HepG2 (cell line): Measurements from ENCODE around the gene DNASE2B. TPM values are rescaled to one million over a fixed set of nuclear protein-coding genes. Genes with fewer than 3 reads are reported as not detected.

ENCODE experiments used
- ATAC-seq: fragments of 200-7000 bp; cut with Tn5 transposase; 3 replicates; pipeline ENCODE4 v1.9.1; 2020; ENCODE audit warnings: mild to moderate bottlenecking, moderate library complexity
- BruUV-seq: library from RNA; stranded (reverse); fragments of 400-500 nt; replicated peaks from 2 replicates; lab custom pipeline; 2021; lab: Mats Ljungman, UMichigan
- CTCF ChIA-PET: fragments of 300-600 bp; formaldehyde crosslinking; extraction: SDS; loops from one replicate; lab custom pipeline; 2021; ENCODE audit warnings: low total read pairs, inconsistent platforms, low intra/inter-chr PET ratio; lab: Yijun Ruan, JAX
- POLR2A ChIA-PET: fragments of 350-600 bp; sonication (Branson Sonifier 250); formaldehyde crosslinking; loops from one replicate; lab custom pipeline; 2020; ENCODE audit warnings: antibody characterized with exemption, inconsistent platforms; lab: Yijun Ruan, JAX
- DNase-seq: peaks from one replicate; pipeline ENCODE4 v3.0.0-alpha.2; 2015; ENCODE audit warnings: low spot score
- FAIRE-seq: peaks from 3 replicates; lab custom pipeline; 2011; peaks lifted over from hg19 to GRCh38; lab: Jason Lieb, UNC
- H2AFZ ChIP-seq: one replicate; pipeline ENCODE4 v1.6.1; 2011; ENCODE audit warnings: low read length, inconsistent platforms
- H3K27ac ChIP-seq: fragments of 300-600 bp; 3 replicates; pipeline ENCODE4 v1.8.0; 2011; ENCODE audit warnings: mixed run types, mild to moderate bottlenecking, mixed read lengths, low read length, inconsistent platforms; ENCODE audit not compliant: insufficient read depth; ENCODE audit errors: extremely low read length
- H3K27me3 ChIP-seq, 2 experiments: fragments of 200-600 bp in 1 of 2; 2 replicates in 1 of 2; 3 replicates in 1 of 2; pipeline versions ENCODE4 v1.6.0 to v1.8.0; 2011; ENCODE audit warnings: low read length in 2 of 2, mild to moderate bottlenecking in 2 of 2, moderate library complexity in 2 of 2, inconsistent platforms in 1 of 2; ENCODE audit not compliant: insufficient read depth in 2 of 2, control insufficient read depth in 1 of 2
- H3K36me3 ChIP-seq, 2 experiments: fragments of 200-600 bp in 1 of 2; replicated peaks in 1 of 2; 2 replicates in 1 of 2; 3 replicates in 1 of 2; pipeline versions ENCODE4 v1.5.1 to v1.8.0; 2011; ENCODE audit warnings: low read length in 2 of 2, inconsistent platforms in 1 of 2; ENCODE audit not compliant: insufficient read depth in 2 of 2, control insufficient read depth in 1 of 2
- H3K4me1 ChIP-seq: 2 replicates; pipeline ENCODE4 v1.5.1; 2012; ENCODE audit warnings: low read length, inconsistent platforms; ENCODE audit not compliant: insufficient read depth
- H3K4me2 ChIP-seq: 2 replicates; pipeline ENCODE4 v1.6.0; 2011; ENCODE audit warnings: low read depth, low read length, inconsistent platforms
- H3K4me3 ChIP-seq, 3 experiments: fragments of 200-600 bp in 1 of 3; sonication (generic), shearing (Covaris generic) in 1 of 3; replicated peaks in 1 of 3; 2 replicates each; pipeline ENCODE4 v1.5.1; 2011 to 2016; ENCODE audit warnings: low read length in 3 of 3, inconsistent platforms in 2 of 3, low read depth in 2 of 3, mild to moderate bottlenecking in 2 of 3, control low read depth in 1 of 3, mixed read lengths in 1 of 3; ENCODE audit not compliant: insufficient read depth in 1 of 3
- H3K79me2 ChIP-seq: one replicate; pipeline ENCODE4 v1.6.1; 2011; ENCODE audit warnings: low read length, inconsistent platforms; ENCODE audit not compliant: insufficient read depth
- H3K9ac ChIP-seq: 2 replicates; pipeline ENCODE4 v1.6.0; 2011; ENCODE audit warnings: mild to moderate bottlenecking, low read depth, low read length, inconsistent platforms; ENCODE audit not compliant: insufficient read depth
- H3K9me3 ChIP-seq: 2 replicates; pipeline ENCODE4 v1.5.1; 2012; ENCODE audit warnings: mild to moderate bottlenecking, low read length
- H4K20me1 ChIP-seq: 2 replicates; pipeline ENCODE4 v1.6.0; 2011; ENCODE audit warnings: inconsistent platforms, mild to moderate bottlenecking, low read length, moderate library complexity; ENCODE audit not compliant: insufficient read depth
- HNF4A ChIP-seq: sonication (generic); formaldehyde crosslinking; IDR thresholded peaks from 2 replicates; pipeline ENCODE4 v1.4.0; 2020; ENCODE audit warnings: missing genetic modification reagents
- KLF6 ChIP-seq: IDR thresholded peaks from 2 replicates; pipeline ENCODE4 v1.8.0; 2016; ENCODE audit warnings: missing biosample characterization, missing genetic modification reagents
- PCBP2 ChIP-seq: fragments of 200-400 bp; formaldehyde crosslinking; optimal IDR thresholded peaks from 2 replicates; pipeline ENCODE3; 2018; ENCODE audit warnings: low read length, low read depth; ENCODE audit not compliant: poor library complexity, severe bottlenecking
- SMAD3 ChIP-seq: sonication (generic); formaldehyde crosslinking; IDR thresholded peaks from 2 replicates; pipeline ENCODE4 v1.4.0; 2020; ENCODE audit warnings: missing genetic modification reagents
- ZMYM2 ChIP-seq: sonication (generic); formaldehyde crosslinking; IDR thresholded peaks from 2 replicates; pipeline ENCODE4 v1.8.0; 2022; ENCODE audit warnings: mild to moderate bottlenecking, missing genetic modification reagents
- ZNF12 ChIP-seq: sonication (generic); formaldehyde crosslinking; IDR thresholded peaks from 2 replicates; pipeline ENCODE4 v1.5.0; 2020; ENCODE audit warnings: missing genetic modification reagents
- ZNF230 ChIP-seq: sonication (generic); formaldehyde crosslinking; IDR thresholded peaks from 2 replicates; pipeline ENCODE4 v1.4.0; 2020; ENCODE audit warnings: mild to moderate bottlenecking, missing genetic modification reagents
- ZNF451 ChIP-seq: sonication (generic); formaldehyde crosslinking; IDR thresholded peaks from 2 replicates; pipeline ENCODE4 v1.5.0; 2020; ENCODE audit warnings: mild to moderate bottlenecking, missing genetic modification reagents
- ZNF558 ChIP-seq: sonication (generic); formaldehyde crosslinking; IDR thresholded peaks from 2 replicates; pipeline ENCODE4 v1.9.0; 2022; ENCODE audit warnings: mild to moderate bottlenecking, missing genetic modification reagents, borderline replicate concordance
- ZNF563 ChIP-seq: sonication (generic); formaldehyde crosslinking; IDR thresholded peaks from 2 replicates; pipeline ENCODE4 v1.8.0; 2022; ENCODE audit warnings: mild to moderate bottlenecking, moderate library complexity, missing genetic modification reagents
- WGBS: methylation state at CpG from one replicate; pipeline ENCODE4 v1.1.6; 2017; ENCODE audit warnings: low lambda C conversion rate; 5-methylcytosine and 5-hydroxymethylcytosine counted together
- in situ Hi-C: cut with HindIII; loops from 2 replicates; pipeline ENCODE4 v1.10.0; 2017; ENCODE audit warnings: low pct_unique_long_range_greater_than_20kb; ENCODE audit not compliant: extremely low pct_ligation_motif_present
- intact Hi-C: fragments of 100-400 bp; cut with micrococcal nuclease; formaldehyde crosslinking; loops from one replicate; pipeline ENCODE4 v1.10.0; 2022; ENCODE audit not compliant: unreplicated experiment
- polyA plus RNA-seq, 8 experiments: library from polyadenylated mRNA; depleted of rRNA in 3 of 8; stranded (reverse) in 7 of 8; unstranded in 1 of 8; fragments of >200 nt; fragmentation: Illumina TruSeq in 4 of 8; extraction: Trizol in 4 of 8; gene quantifications; 2 replicates each; pipeline versions ENCODE4 v1.2.1 to v1.2.3, GENCODE V29; 2011 to 2016; ENCODE audit warnings: low read depth in 4 of 8, missing spikeins in 1 of 8, mixed read lengths in 1 of 8; ENCODE audit not compliant: insufficient read depth in 1 of 8
- total RNA-seq, 5 experiments: library from RNA; depleted of rRNA; stranded (reverse); fragments of >200 nt; fragmentation: Illumina TruSeq; extraction: Trizol; gene quantifications; 2 replicates each; pipeline ENCODE4 v1.2.3, GENCODE V29; 2016; ENCODE audit warnings: low read depth in 1 of 5
- TF ChIP-seq, protein P1 (sequence below): sonication (generic); formaldehyde crosslinking; IDR thresholded peaks from 2 replicates; pipeline ENCODE4 v1.5.0; 2020; ENCODE audit warnings: missing genetic modification reagents, mild to moderate bottlenecking, borderline replicate concordance

DNASE2B gene
- total and polyA plus RNA-seq, 2 of the 13 experiments (the other 11 are each of a cell fraction or from before 2014, with no cell fraction given), result not detected

DNA sequence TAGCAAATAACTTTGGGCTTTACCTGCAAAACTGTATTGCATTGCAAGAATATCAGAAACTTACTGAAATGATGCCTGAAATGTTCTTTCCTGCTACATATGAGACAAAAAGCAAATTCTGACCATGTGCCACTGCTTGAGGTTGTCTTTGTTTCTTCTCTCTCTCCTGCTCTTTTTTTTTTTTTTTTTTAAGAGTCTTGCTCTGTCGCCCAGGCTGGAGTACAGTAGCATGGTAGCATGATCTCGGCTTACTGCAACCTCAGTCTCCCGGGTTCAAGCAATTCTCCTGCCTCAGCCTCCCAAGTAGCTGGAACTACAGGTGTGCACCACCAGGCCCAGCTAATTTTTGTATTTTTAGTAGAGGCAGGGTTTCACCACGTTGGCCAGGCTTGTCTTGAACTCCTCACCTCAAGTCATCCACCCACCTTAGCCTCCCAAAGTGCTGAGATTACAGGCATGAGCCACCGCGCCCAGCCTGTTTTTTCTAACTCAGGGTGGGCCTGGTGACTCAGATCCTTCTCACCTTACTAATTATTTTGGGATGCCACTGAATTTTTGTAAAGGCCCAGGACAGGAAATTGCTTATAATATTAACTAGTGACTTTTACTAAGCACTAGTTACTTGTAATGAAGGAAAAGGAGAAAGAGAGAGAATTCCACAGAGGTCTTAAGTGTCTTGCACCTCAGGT, 35.9 kb downstream of the DNASE2B start:
- H3K4me3 ChIP-seq, result no peak overlapping the region
- H3K9me3 ChIP-seq, result no peaks in the 10 kb centered on the region
- no peak overlapping the region for H3K27ac ChIP-seq
- no peak for ATAC-seq
- no peak for FAIRE-seq
- TF ChIP-seq KLF6 (CRISPR knock-in tag), result no peak
- no peak for TF ChIP-seq ZNF12
- TF ChIP-seq PCBP2, result no peak
- TF ChIP-seq ZMYM2 (CRISPR knock-in tag), result no peak
- TF ChIP-seq ZNF230 (CRISPR knock-in tag), result no peak
- TF ChIP-seq SMAD3 (CRISPR knock-in tag), result no peak
- no peak for TF ChIP-seq ZNF558 (CRISPR knock-in tag)
- no peak for TF ChIP-seq HNF4A (CRISPR knock-in tag)
- TF ChIP-seq ZNF563 (CRISPR knock-in tag), result no peak
- TF ChIP-seq, protein P1, sequence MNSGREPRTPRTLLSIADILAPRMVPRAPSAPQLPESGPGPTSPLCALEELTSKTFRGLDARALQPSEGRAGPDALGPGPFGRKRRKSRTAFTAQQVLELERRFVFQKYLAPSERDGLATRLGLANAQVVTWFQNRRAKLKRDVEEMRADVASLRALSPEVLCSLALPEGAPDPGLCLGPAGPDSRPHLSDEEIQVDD (CRISPR knock-in tag), result no peak
- TF ChIP-seq ZNF451, result no peak
- no peak overlapping the region for H2AFZ ChIP-seq
- ChIA-PET CTCF (interaction anchor here (1.3 kb wide), 1 partner anchor 503 kb away, joined by 11 read pairs; no protein-coding TSS in a partner anchor), POLR2A (no interaction called here)
- no peaks in the 10 kb centered on the region for H3K4me1 ChIP-seq
- H4K20me1 ChIP-seq, result no peaks in the 10 kb centered on the region
- no peak overlapping the region for H3K4me2 ChIP-seq
- no TSS peak for BruUV-seq
- no peak for DNase-seq
- H3K36me3 ChIP-seq, result no peaks in the 10 kb centered on the region
- intact Hi-C loops (loop anchor here (5.0 kb wide), 1 partner anchor 312 kb away; no protein-coding TSS in a partner anchor), in situ Hi-C loops (no loop called here)
- no peaks in the 10 kb centered on the region for H3K27me3 ChIP-seq
- no peaks in the 10 kb centered on the region for H3K79me2 ChIP-seq
- H3K9ac ChIP-seq, result no peak overlapping the region
- WGBS, result 45% methylated on average over 6 of the region's 6 CpGs
